CD4-positive, alpha-beta T cell (primary cell): ENCODE results near the gene DAAM1. TPM values are rescaled to one million over a fixed set of nuclear protein-coding genes. Genes with fewer than 3 reads are reported as not detected.
A peak's percentile ranks its signal among the peaks of the same experiment; 100 is the strongest.

ENCODE experiments used
- ATAC-seq: fragments of 200-7000 bp; cut with Tn5 transposase; one replicate; pipeline ENCODE4 v1.10.0; 2022; ENCODE audit warnings: mild to moderate bottlenecking; ENCODE audit not compliant: poor library complexity
- CTCF ChIA-PET: fragments of 350-600 bp; sonication (Branson Sonifier 250); formaldehyde crosslinking; loops from one replicate; lab custom pipeline; 2021; ENCODE audit warnings: antibody characterized with exemption, inconsistent platforms; lab: Charles Lee
- POLR2A ChIA-PET: fragments of 350-600 bp; sonication (Branson Sonifier 250); formaldehyde crosslinking; loops from one replicate; lab custom pipeline; 2021; ENCODE audit warnings: antibody characterized with exemption, inconsistent platforms; lab: Charles Lee
- DNase-seq, 14 experiments: peaks; one replicate each; pipeline ENCODE4 v3.0.0-alpha.2; 2013 to 2020; ENCODE audit warnings: mixed read lengths in 2 of 14
- H3K27ac ChIP-seq, 2 donors: one replicate each; pipeline versions ENCODE4 v1.5.1 to v1.7.0; 2013; ENCODE audit warnings: low read length in 2 of 2, low read depth in 1 of 2, mild to moderate bottlenecking in 1 of 2
- H3K27me3 ChIP-seq, 2 experiments: 1 replicate in 1 of 2; 2 replicates in 1 of 2; pipeline versions ENCODE4 v1.6.1 to v1.7.0; 2013; ENCODE audit warnings: low read length in 2 of 2, control low read depth in 1 of 2, mild to moderate bottlenecking in 1 of 2, moderate library complexity in 1 of 2; ENCODE audit not compliant: insufficient read depth in 2 of 2, control insufficient read depth in 1 of 2
- H3K36me3 ChIP-seq: one replicate; pipeline ENCODE4 v1.6.1; 2013; ENCODE audit warnings: low read length, control low read depth; ENCODE audit not compliant: insufficient read depth
- H3K4me1 ChIP-seq: one replicate; pipeline ENCODE4 v1.6.1; 2013; ENCODE audit warnings: low read length, control low read depth; ENCODE audit not compliant: insufficient read depth
- H3K4me3 ChIP-seq: one replicate; pipeline ENCODE4 v1.5.1; 2013; ENCODE audit warnings: mild to moderate bottlenecking, low read length, moderate library complexity
- H3K9me3 ChIP-seq, 2 experiments: 1 replicate in 1 of 2; 2 replicates in 1 of 2; pipeline versions ENCODE4 v1.6.1 to v1.7.0; 2013; ENCODE audit warnings: low read length in 2 of 2, mild to moderate bottlenecking in 2 of 2, control low read depth in 1 of 2, moderate library complexity in 1 of 2; ENCODE audit not compliant: control insufficient read depth in 1 of 2, insufficient read depth in 1 of 2
- H3K27ac Mint-ChIP-seq: one replicate; pipeline ENCODE4 v1.8.0; 2020; ENCODE audit warnings: mixed read lengths
- H3K27me3 Mint-ChIP-seq: one replicate; pipeline ENCODE4 v1.8.0; 2021; ENCODE audit warnings: mixed read lengths
- H3K36me3 Mint-ChIP-seq: one replicate; pipeline ENCODE4 v1.8.0; 2021; ENCODE audit warnings: low read depth, mixed read lengths
- H3K4me1 Mint-ChIP-seq: one replicate; pipeline ENCODE4 v1.8.0; 2021; ENCODE audit warnings: low read depth, mixed read lengths
- H3K4me3 Mint-ChIP-seq: one replicate; pipeline ENCODE4 v1.8.0; 2020; ENCODE audit warnings: mild to moderate bottlenecking, mixed read lengths
- H3K9me3 Mint-ChIP-seq: one replicate; pipeline ENCODE4 v1.8.0; 2020; ENCODE audit warnings: mixed read lengths
- intact Hi-C, 2 experiments: fragments of 100-400 bp; cut with DNase I in 1 of 2; cut with micrococcal nuclease in 1 of 2; formaldehyde crosslinking; loops; one replicate each; pipeline versions ENCODE4 v1.15.1 to v1.9.0; 2023 to 2025; cut with DNase I, micrococcal nuclease
- total RNA-seq, 174 experiments: library from RNA in 2 of 174; stranded (reverse) in 2 of 174; gene quantifications; one replicate each; pipeline ENCODE4 v1.2.3 and lab custom pipeline; 2021 to 2026
- TF ChIP-seq, protein P1 (sequence below): fragments of 200-600 bp; IDR thresholded peaks from one replicate; pipeline ENCODE4 v1.8.0; 2022; ENCODE audit warnings: antibody characterized with exemption, mild to moderate bottlenecking

The DAAM1 gene
- total RNA-seq, 2 experiments from 2014 or later, result 7.4 to 8.8 TPM

DNA sequence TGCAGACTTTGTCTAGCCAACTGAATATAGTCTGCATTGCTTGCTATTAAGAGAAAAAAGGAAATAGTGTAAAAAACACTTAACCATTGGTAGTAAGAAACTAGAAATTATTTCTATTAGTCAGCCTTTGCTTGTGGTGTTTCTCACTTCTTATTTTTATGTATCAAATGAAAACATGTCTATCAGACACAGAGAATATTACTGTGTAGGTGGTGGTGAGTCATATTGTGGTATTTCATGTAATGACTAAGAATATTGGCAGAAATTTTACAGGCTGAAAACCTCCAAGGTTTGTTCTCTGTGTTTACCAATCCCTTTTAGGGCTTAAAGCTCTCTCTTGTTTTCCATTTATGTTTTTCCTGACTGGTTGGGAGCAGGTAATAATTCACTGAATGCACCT is 87.2 kb downstream of the DAAM1 start:
- intact Hi-C loops, result no loop called here
- Histone ChIP-seq H3K4me1 (no peaks in the 10 kb centered on the region), H3K27ac (no peak overlapping the region), H3K9me3 (no peaks in the 10 kb centered on the region), H3K4me3 (no peak overlapping the region), H3K36me3 (no peaks in the 10 kb centered on the region), H3K27me3 (no peaks in the 10 kb centered on the region)
- Mint-ChIP-seq H3K4me3 (no peak overlapping the region), H3K36me3 (peaks cover 14% of the 10 kb centered on the region), H3K27me3 (no peaks in the 10 kb centered on the region), H3K27ac (no peak overlapping the region), H3K4me1 (peaks cover 7% of the 10 kb centered on the region), H3K9me3 (no peaks in the 10 kb centered on the region)
- CTCF ChIA-PET, result no interaction called here
- ATAC-seq (no peak), DNase-seq (peak in 1 of 14 experiments; percentile 13)
- POLR2A ChIA-PET, result no interaction called here
- TF ChIP-seq, protein P1, sequence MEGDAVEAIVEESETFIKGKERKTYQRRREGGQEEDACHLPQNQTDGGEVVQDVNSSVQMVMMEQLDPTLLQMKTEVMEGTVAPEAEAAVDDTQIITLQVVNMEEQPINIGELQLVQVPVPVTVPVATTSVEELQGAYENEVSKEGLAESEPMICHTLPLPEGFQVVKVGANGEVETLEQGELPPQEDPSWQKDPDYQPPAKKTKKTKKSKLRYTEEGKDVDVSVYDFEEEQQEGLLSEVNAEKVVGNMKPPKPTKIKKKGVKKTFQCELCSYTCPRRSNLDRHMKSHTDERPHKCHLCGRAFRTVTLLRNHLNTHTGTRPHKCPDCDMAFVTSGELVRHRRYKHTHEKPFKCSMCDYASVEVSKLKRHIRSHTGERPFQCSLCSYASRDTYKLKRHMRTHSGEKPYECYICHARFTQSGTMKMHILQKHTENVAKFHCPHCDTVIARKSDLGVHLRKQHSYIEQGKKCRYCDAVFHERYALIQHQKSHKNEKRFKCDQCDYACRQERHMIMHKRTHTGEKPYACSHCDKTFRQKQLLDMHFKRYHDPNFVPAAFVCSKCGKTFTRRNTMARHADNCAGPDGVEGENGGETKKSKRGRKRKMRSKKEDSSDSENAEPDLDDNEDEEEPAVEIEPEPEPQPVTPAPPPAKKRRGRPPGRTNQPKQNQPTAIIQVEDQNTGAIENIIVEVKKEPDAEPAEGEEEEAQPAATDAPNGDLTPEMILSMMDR, result no peak

DNA sequence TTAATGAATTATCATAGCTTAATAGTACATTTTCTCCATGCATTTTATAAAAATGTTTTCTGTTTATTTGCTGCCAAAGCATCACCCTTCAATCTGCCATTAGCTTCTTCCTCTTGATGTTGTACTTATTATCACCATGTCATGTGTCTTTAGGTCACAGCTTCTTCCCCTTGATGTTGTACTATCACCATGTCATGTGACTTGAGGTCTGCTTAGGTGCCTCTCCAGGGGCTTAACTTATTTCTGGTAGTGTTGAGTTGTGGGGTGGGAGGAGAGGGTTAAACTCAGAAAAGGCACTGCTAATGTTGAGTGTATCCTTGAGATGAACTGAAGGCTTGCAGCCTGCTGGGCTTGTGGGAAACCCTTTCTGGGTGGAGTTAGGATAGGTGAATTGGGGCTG is 87.8 kb downstream of the DAAM1 start:
- ATAC-seq (no peak), DNase-seq (no peak)
- intact Hi-C loops, result no loop called here
- TF ChIP-seq, protein P1, result no peak
- Histone ChIP-seq H3K36me3 (no peaks in the 10 kb centered on the region), H3K4me1 (no peaks in the 10 kb centered on the region), H3K4me3 (no peak overlapping the region), H3K9me3 (no peaks in the 10 kb centered on the region), H3K27ac (no peak overlapping the region), H3K27me3 (no peaks in the 10 kb centered on the region)
- H3K4me3 Mint-ChIP-seq, result no peak overlapping the region
- ChIA-PET POLR2A (no interaction called here), CTCF (no interaction called here)
- H3K36me3 Mint-ChIP-seq, result peaks cover 20% of the 10 kb centered on the region
- no peaks in the 10 kb centered on the region for H3K9me3 Mint-ChIP-seq
- no peaks in the 10 kb centered on the region for H3K27me3 Mint-ChIP-seq
- peaks cover 7% of the 10 kb centered on the region for H3K4me1 Mint-ChIP-seq
- H3K27ac Mint-ChIP-seq, result no peak overlapping the region

DNA sequence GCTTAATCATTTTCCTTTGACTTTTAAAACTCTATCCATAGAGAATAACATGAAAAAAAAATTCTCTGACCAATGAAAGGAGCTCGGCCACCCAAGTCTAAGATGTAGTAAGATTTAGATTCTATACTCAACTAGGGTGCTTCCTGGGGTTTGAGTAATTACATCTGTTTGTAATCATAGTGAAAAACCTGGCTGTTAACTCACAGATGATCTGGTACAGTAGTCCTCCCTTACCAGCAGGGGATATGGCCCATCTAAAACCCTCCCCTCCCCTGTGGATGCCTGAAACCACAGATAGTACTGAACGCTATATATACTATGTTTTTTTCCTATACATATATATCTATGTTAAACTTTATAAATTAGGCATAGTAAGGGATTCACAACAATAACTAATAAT is 89.2 kb downstream of the DAAM1 start:
- H3K9me3 ChIP-seq, result no peaks in the 10 kb centered on the region
- peaks cover 30% of the 10 kb centered on the region for H3K36me3 Mint-ChIP-seq
- H3K27ac Mint-ChIP-seq, result no peak overlapping the region
- H3K27me3 ChIP-seq, result no peaks in the 10 kb centered on the region
- no peaks in the 10 kb centered on the region for H3K27me3 Mint-ChIP-seq
- H3K36me3 ChIP-seq, result no peaks in the 10 kb centered on the region
- ChIA-PET POLR2A (no interaction called here), CTCF (no interaction called here)
- H3K4me3 Mint-ChIP-seq, result no peak overlapping the region
- DNase-seq (no peak), ATAC-seq (no peak)
- TF ChIP-seq, protein P1, result no peak
- no peak overlapping the region for H3K4me3 ChIP-seq
- peaks cover 3% of the 10 kb centered on the region for H3K9me3 Mint-ChIP-seq
- intact Hi-C loops, result no loop called here
- H3K4me1 Mint-ChIP-seq, result peaks cover 7% of the 10 kb centered on the region
- no peak overlapping the region for H3K27ac ChIP-seq
- no peaks in the 10 kb centered on the region for H3K4me1 ChIP-seq
